ENCODE results near the gene PHACTR4. TPM values are rescaled to one million over a fixed set of nuclear protein-coding genes. Genes with fewer than 3 reads are reported as not detected.

Gene PHACTR4
- total and polyA plus RNA-seq, 2 experiments from 2014 or later: 35.4 to 47.1 TPM

- peak overlapping the region; percentile 100 for H3K27ac ChIP-seq (ENCODE audit: low read depth)
These were observed 148.1 kb downstream of the PHACTR4 start for GRCh38 chr1:28517649-28517999.

More at GRCh38 chr1:28517649-28517999, 148.1 kb downstream of the PHACTR4 start:
- no peaks in the 10 kb centered on the region for H3K27me3 ChIP-seq (ENCODE audit: insufficient read depth)
- peak; percentile 0; the same call in 2 of the 3 replicates for ATAC-seq
- Mint-ChIP-seq H3K27me3 (ENCODE audit: insufficient read depth, low read depth, poor library complexity) (peaks cover 43% of the 10 kb centered on the region), H3K9me3 (peaks cover 17% of the 10 kb centered on the region; the same call in 2 of the 3 replicates), H3K4me3 (peak overlapping the region; percentile 73), H3K4me1 (peaks cover 35% of the 10 kb centered on the region), H3K27ac (peak overlapping the region; percentile 47; the same call in 1 of the 2 replicates), H3K36me3 (ENCODE audit: low read depth) (peaks cover 47% of the 10 kb centered on the region)
- peaks cover 2% of the 10 kb centered on the region; the same call in 1 of the 2 replicates for H3K36me3 ChIP-seq (ENCODE audit: insufficient read depth)
- TF ChIP-seq ETS1 (IDR thresholded peaks at IDR 0.05): no peak
- TF ChIP-seq CTCF (conservative IDR thresholded peaks at IDR 0.05; ENCODE audit: low read depth in 2 of 2): no peak
- no peak for TF ChIP-seq EZH2 (IDR thresholded peaks at IDR 0.05; ENCODE audit: low read depth, unreplicated experiment)
- no peak for TF ChIP-seq JUNB (IDR thresholded peaks at IDR 0.05; ENCODE audit: unreplicated experiment)
- no peak for TF ChIP-seq ZNF114 (CRISPR knock-in tag; IDR thresholded peaks at IDR 0.05)
- TF ChIP-seq EZH2phosphoT487 (IDR thresholded peaks at IDR 0.05; ENCODE audit: unreplicated experiment): no peak
- TF ChIP-seq CREB1 (CRISPR knock-in tag; IDR thresholded peaks at IDR 0.05; ENCODE audit: low read depth): no peak
- no peak for TF ChIP-seq POLR2AphosphoS5 (IDR thresholded peaks at IDR 0.05; ENCODE audit: low read depth)
- no peak for TF ChIP-seq ZNF462 (CRISPR knock-in tag; IDR thresholded peaks at IDR 0.05)
- no peak for TF ChIP-seq STAT1 (IDR thresholded peaks at IDR 0.05; ENCODE audit: unreplicated experiment)
- TF ChIP-seq NANOG (IDR thresholded peaks at IDR 0.05; ENCODE audit: borderline replicate concordance): no peak
- TF ChIP-seq REST (IDR thresholded peaks at IDR 0.05; ENCODE audit: unreplicated experiment): no peak
- no peak for TF ChIP-seq ZNF331 (CRISPR knock-in tag; IDR thresholded peaks at IDR 0.05; ENCODE audit: low read depth)
- peaks cover 51% of the 10 kb centered on the region for H3F3A ChIP-seq (replicated peaks; ENCODE audit: low read depth)
- DNase-seq (ENCODE audit: low spot score): no peak
- H3K4me1 ChIP-seq (ENCODE audit: insufficient read depth): peaks cover 27% of the 10 kb centered on the region
- H3K79me2 ChIP-seq (replicated peaks; ENCODE audit: insufficient read depth): peaks cover 41% of the 10 kb centered on the region
- H4K20me1 ChIP-seq (replicated peaks; ENCODE audit: insufficient read depth): peaks cover 19% of the 10 kb centered on the region; the same call in 1 of the 2 replicates
- H2AFZ ChIP-seq: no peak overlapping the region
- H3K9me2 ChIP-seq (ENCODE audit: insufficient read depth): no peaks in the 10 kb centered on the region
- peak overlapping the region; percentile 99 for H3K4me2 ChIP-seq
- H3K4me3 ChIP-seq: peak overlapping the region; percentile 87

Data from GM23338 (cell line).